Upper lobe of left lung (tissue), 4 donors: ENCODE results near the gene TMEM240.
"Not testable (repeated sequence)": the region's sequence is repeated elsewhere in the genome, so short reads cannot be mapped to it uniquely, and the experiment has no call there.

Experiments
- POLR2A ChIP-seq, 4 donors: fragments of 450-650 bp; IDR thresholded peaks; one replicate each; pipeline ENCODE4 v1.5.1; 2016 to 2017; ENCODE audit warnings: antibody characterized with exemption in 4 of 4, mild to moderate bottlenecking in 2 of 4
- TF ChIP-seq, protein P1 (sequence below), 6 experiments: fragments of 450-650 bp in 4 of 6; fragments of 200-600 bp in 2 of 6; sonication (generic) in 2 of 6; IDR thresholded peaks; one replicate each; pipeline ENCODE4 v1.5.1; 2016 to 2019; ENCODE audit warnings: antibody characterized with exemption in 6 of 6

DNA sequence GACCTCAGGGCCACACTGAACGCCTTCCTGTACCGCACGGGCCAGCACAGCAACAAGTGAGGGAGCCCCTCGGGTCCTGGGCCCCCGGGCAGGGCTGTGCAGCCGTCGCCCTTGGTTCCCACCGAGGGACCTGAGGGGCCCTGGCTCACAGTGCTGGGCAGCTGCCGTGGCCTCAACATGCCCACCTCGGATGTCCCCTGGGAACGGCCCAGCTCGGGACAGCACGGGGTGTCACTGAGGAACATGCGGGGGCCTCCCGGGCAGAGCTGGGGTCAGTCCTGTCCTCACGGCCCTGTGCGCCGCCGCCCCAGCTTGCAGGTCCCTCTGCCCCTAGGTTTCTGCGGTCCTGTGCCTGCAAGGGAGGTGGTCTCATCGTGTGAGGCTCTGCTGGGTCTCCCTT, 13.9 kb downstream of the TMEM240 start:
- not testable (repeated sequence) for TF ChIP-seq POLR2A (IDR thresholded peaks at IDR 0.05)
- TF ChIP-seq, protein P1, sequence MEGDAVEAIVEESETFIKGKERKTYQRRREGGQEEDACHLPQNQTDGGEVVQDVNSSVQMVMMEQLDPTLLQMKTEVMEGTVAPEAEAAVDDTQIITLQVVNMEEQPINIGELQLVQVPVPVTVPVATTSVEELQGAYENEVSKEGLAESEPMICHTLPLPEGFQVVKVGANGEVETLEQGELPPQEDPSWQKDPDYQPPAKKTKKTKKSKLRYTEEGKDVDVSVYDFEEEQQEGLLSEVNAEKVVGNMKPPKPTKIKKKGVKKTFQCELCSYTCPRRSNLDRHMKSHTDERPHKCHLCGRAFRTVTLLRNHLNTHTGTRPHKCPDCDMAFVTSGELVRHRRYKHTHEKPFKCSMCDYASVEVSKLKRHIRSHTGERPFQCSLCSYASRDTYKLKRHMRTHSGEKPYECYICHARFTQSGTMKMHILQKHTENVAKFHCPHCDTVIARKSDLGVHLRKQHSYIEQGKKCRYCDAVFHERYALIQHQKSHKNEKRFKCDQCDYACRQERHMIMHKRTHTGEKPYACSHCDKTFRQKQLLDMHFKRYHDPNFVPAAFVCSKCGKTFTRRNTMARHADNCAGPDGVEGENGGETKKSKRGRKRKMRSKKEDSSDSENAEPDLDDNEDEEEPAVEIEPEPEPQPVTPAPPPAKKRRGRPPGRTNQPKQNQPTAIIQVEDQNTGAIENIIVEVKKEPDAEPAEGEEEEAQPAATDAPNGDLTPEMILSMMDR (IDR thresholded peaks at IDR 0.05): not testable (repeated sequence)
